Activated CD4-positive, alpha-beta T cell treated with anti-CD3 and anti-CD28 coated beads for 48 hours (primary cell): ENCODE data around the gene LRRC36.
A peak's percentile ranks its signal among the peaks of the same experiment; 100 is the strongest.

Source experiments
- DNase-seq: peaks from one replicate; pipeline ENCODE4 v3.0.0-alpha.2; 2020

Gene LRRC36

GRCh38 chr16:67296420-67296819 lies 30.2 kb upstream of the LRRC36 start:
- DNase-seq: no peak

GRCh38 chr16:67298277-67298676 lies 28.3 kb upstream of the LRRC36 start:
- no peak for DNase-seq

GRCh38 chr16:67299269-67299668 lies 27.3 kb upstream of the LRRC36 start:
- no peak for DNase-seq

GRCh38 chr16:67301080-67301782 lies 25.4 kb upstream of the LRRC36 start:
- DNase-seq: no peak

- DNase-seq: no peak
Observed at GRCh38 chr16:67302076-67302475, 24.5 kb upstream of the LRRC36 start.

GRCh38 chr16:67302970-67303369 lies 23.6 kb upstream of the LRRC36 start:
- no peak for DNase-seq

- DNase-seq: no peak
Observed at GRCh38 chr16:67304020-67304419, 22.6 kb upstream of the LRRC36 start.

GRCh38 chr16:67305216-67306071 lies 21.2 kb upstream of the LRRC36 start:
- DNase-seq: no peak

- no peak for DNase-seq
Observed at GRCh38 chr16:67310561-67310960, 16.1 kb upstream of the LRRC36 start.

- DNase-seq: peak; percentile 92
Observed at GRCh38 chr16:67311607-67312488, 14.8 kb upstream of the LRRC36 start.

GRCh38 chr16:67312719-67313118 lies 13.9 kb upstream of the LRRC36 start:
- DNase-seq: no peak

- DNase-seq: no peak
Observed at GRCh38 chr16:67317853-67318252, 8.8 kb upstream of the LRRC36 start.

- no peak for DNase-seq
Observed at GRCh38 chr16:67326115-67326471, 522 bp upstream of the LRRC36 start.

- DNase-seq: no peak
Observed at GRCh38 chr16:67327743-67328142, 1.1 kb downstream of the LRRC36 start.

- DNase-seq: no peak
Observed at GRCh38 chr16:67329901-67330300, 3.3 kb downstream of the LRRC36 start.

GRCh38 chr16:67333315-67333714 lies 6.7 kb downstream of the LRRC36 start:
- no peak for DNase-seq

GRCh38 chr16:67336116-67336515 lies 9.5 kb downstream of the LRRC36 start:
- no peak for DNase-seq

GRCh38 chr16:67336648-67337047 lies 10.0 kb downstream of the LRRC36 start:
- DNase-seq: no peak

- DNase-seq: no peak
Observed at GRCh38 chr16:67339453-67339852, 12.8 kb downstream of the LRRC36 start.

GRCh38 chr16:67341250-67341649 lies 14.6 kb downstream of the LRRC36 start:
- no peak for DNase-seq

GRCh38 chr16:67342616-67343015 lies 16.0 kb downstream of the LRRC36 start:
- DNase-seq: no peak

GRCh38 chr16:67345401-67345800 lies 18.8 kb downstream of the LRRC36 start:
- no peak for DNase-seq

GRCh38 chr16:67346341-67346740 lies 19.7 kb downstream of the LRRC36 start:
- no peak for DNase-seq
